ENCODE results near the gene KIF26B. TPM values are rescaled to one million over a fixed set of nuclear protein-coding genes. Genes with fewer than 3 reads are reported as not detected.

Gene KIF26B
- total RNA-seq, 2 donors from 2014 or later, result 0.30 to 0.35 TPM

DNA sequence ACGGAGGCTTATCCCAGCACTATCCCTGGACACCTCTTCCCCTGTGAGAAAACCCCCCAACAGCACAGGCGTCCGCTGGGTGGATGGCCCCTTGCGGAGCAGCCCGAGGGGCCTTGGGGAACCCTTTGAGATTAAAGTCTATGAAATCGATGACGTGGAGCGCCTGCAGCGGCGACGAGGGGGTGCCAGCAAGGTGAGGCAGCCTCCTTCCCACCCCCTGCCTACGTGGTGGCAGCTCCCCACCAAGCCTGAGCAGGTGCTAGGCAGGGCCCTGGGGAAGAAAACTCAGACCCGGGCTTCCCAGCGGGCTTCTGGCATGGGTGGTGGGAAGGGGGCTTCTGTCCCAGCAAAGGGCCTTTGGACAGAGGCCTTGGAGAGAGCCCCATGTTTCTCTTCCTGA lies 543.3 kb downstream of the KIF26B start:
- H3K36me3 ChIP-seq, result no peaks in the 10 kb centered on the region
- DNase-seq, result no peak
- H3K27me3 ChIP-seq, result no peaks in the 10 kb centered on the region
- no peak overlapping the region for H3K27ac ChIP-seq
- TF ChIP-seq, protein P1, sequence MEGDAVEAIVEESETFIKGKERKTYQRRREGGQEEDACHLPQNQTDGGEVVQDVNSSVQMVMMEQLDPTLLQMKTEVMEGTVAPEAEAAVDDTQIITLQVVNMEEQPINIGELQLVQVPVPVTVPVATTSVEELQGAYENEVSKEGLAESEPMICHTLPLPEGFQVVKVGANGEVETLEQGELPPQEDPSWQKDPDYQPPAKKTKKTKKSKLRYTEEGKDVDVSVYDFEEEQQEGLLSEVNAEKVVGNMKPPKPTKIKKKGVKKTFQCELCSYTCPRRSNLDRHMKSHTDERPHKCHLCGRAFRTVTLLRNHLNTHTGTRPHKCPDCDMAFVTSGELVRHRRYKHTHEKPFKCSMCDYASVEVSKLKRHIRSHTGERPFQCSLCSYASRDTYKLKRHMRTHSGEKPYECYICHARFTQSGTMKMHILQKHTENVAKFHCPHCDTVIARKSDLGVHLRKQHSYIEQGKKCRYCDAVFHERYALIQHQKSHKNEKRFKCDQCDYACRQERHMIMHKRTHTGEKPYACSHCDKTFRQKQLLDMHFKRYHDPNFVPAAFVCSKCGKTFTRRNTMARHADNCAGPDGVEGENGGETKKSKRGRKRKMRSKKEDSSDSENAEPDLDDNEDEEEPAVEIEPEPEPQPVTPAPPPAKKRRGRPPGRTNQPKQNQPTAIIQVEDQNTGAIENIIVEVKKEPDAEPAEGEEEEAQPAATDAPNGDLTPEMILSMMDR (IDR thresholded peaks at IDR 0.05), result no peak
- no peaks in the 10 kb centered on the region for H3K4me1 ChIP-seq
- H3K9me3 ChIP-seq, result no peaks in the 10 kb centered on the region
- H3K9ac ChIP-seq (ENCODE audit: low read depth in 2 of 2, low read length in 2 of 2), result no peak overlapping the region
- intact Hi-C loops (cut with DNase I), result no loop called here
- no peak overlapping the region for H3K4me3 ChIP-seq

DNA sequence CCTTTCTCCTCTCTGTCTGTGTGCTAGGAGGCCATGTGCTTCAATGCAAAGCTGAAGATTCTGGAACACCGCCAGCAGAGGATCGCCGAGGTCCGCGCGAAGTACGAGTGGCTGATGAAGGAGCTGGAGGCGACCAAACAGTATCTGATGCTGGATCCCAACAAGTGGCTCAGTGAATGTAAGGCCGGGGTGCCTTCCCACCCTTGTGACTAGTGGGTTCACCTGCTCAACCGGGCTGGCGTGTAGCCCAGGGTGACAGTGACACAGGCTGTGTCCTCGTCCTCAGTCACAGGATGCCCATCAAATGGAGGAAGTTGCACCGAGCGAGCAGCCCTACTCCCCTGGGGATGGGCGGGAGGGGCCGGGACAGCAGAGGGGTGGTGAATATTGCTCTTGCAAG lies 544.1 kb downstream of the KIF26B start:
- Histone ChIP-seq H3K4me1 (no peaks in the 10 kb centered on the region), H3K9me3 (no peaks in the 10 kb centered on the region), H3K4me3 (no peak overlapping the region), H3K9ac (ENCODE audit: low read depth in 2 of 2, low read length in 2 of 2) (no peak overlapping the region), H3K27ac (no peak overlapping the region), H3K27me3 (no peaks in the 10 kb centered on the region), H3K36me3 (no peaks in the 10 kb centered on the region)
- intact Hi-C loops (cut with DNase I), result no loop called here
- TF ChIP-seq, protein P1 (IDR thresholded peaks at IDR 0.05), result no peak
- DNase-seq, result no peak

DNA sequence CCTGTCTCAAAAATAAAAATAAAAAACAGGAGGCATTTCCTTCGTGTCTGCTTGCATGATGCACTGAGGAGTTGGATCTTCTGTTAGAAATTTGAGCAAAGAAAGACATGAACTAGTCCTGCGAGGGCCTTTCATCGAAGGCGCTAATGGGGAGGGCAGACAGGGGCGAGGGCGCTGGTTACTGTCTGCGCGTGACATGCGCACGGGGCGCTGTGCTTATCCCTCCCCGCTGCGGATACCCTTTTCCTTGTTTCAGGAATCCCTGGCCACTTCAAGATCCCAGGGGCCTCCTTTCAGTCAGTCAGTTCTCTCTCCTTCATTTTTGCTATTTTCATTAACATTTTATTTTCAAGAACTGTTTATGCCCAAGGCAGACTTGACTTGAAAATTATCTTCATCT lies 545.8 kb downstream of the KIF26B start:
- intact Hi-C loops (cut with DNase I), result no loop called here
- H3K9me3 ChIP-seq, result no peaks in the 10 kb centered on the region
- H3K4me1 ChIP-seq, result no peaks in the 10 kb centered on the region
- no peak overlapping the region for H3K4me3 ChIP-seq
- no peaks in the 10 kb centered on the region for H3K27me3 ChIP-seq
- H3K27ac ChIP-seq, result no peak overlapping the region
- no peaks in the 10 kb centered on the region for H3K36me3 ChIP-seq
- no peak for DNase-seq
- H3K9ac ChIP-seq (ENCODE audit: low read depth in 2 of 2, low read length in 2 of 2), result no peak overlapping the region
- TF ChIP-seq, protein P1 (IDR thresholded peaks at IDR 0.05), result no peak

DNA sequence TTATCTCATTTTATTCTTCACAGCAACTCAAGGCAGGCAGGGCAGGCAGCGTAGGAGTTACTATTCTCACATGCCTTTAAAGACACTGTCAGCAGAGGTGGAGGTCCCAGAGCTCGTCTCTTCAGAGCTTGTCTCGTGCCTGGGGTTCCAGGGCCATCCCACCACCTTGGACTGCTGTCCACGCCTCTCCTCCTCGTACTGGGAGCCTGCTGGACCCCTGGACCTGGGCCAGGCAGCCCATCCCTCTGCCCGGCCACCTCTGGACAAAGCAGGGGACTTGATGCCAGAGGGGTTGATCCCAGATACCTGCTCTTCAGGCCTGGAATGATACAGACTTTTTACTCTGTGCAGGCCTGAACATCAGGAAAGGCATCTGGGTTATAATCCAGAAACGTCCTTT lies 546.8 kb downstream of the KIF26B start:
- TF ChIP-seq, protein P1 (IDR thresholded peaks at IDR 0.05), result no peak
- intact Hi-C loops (cut with DNase I), result no loop called here
- Histone ChIP-seq H3K4me1 (no peaks in the 10 kb centered on the region), H3K9me3 (no peaks in the 10 kb centered on the region), H3K4me3 (no peak overlapping the region), H3K27me3 (no peaks in the 10 kb centered on the region), H3K36me3 (no peaks in the 10 kb centered on the region), H3K27ac (no peak overlapping the region), H3K9ac (ENCODE audit: low read depth in 2 of 2, low read length in 2 of 2) (no peak overlapping the region)
- no peak for DNase-seq

DNA sequence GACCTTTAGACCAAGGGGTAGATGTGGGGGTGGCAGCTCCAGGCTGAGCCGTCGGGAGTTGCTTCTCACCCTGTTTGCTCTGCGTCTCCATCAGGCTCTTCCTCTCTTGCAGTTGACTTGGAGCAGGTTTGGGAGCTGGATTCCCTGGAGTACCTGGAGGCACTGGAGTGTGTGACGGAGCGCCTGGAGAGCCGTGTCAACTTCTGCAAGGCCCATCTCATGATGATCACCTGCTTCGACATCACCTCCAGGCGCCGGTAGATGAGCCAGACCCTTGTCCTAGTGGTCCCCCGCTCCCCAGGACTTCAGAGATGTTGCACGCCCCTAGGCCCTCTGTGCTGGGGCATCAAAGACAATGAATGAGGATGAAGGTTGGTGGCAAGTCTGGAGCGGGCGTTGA lies 547.6 kb downstream of the KIF26B start:
- intact Hi-C loops (cut with DNase I), result no loop called here
- Histone ChIP-seq H3K4me3 (no peak overlapping the region), H3K9me3 (no peaks in the 10 kb centered on the region), H3K36me3 (no peaks in the 10 kb centered on the region), H3K27ac (no peak overlapping the region), H3K4me1 (no peaks in the 10 kb centered on the region), H3K27me3 (no peaks in the 10 kb centered on the region), H3K9ac (ENCODE audit: low read depth in 2 of 2, low read length in 2 of 2) (no peak overlapping the region)
- TF ChIP-seq, protein P1 (IDR thresholded peaks at IDR 0.05), result no peak
- no peak for DNase-seq

DNA sequence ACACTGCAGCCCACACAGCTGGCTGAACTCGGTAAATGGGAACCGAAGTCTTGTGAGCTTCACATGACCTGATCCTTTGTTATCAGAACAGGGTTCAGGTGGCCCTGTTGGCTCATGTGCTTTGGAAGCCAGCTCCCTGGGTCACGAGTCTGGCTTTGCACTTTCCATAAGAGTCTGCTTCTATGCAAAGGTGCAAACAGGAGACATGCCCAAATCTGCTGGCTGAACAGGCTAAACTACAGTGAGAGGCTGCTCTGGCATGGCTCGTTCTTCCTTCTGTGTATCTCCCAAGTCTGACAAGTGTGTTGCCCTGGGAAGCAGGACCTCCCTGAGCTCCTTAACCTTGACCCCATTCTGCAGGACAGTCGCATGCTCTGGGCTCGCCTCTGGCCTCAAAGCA lies 549.6 kb downstream of the KIF26B start:
- Histone ChIP-seq H3K9ac (ENCODE audit: low read depth in 2 of 2, low read length in 2 of 2) (no peak overlapping the region), H3K27me3 (no peaks in the 10 kb centered on the region), H3K4me1 (no peaks in the 10 kb centered on the region), H3K4me3 (no peak overlapping the region), H3K36me3 (no peaks in the 10 kb centered on the region), H3K27ac (no peak overlapping the region), H3K9me3 (no peaks in the 10 kb centered on the region)
- TF ChIP-seq, protein P1 (IDR thresholded peaks at IDR 0.05), result no peak
- intact Hi-C loops (cut with DNase I), result no loop called here
- no peak for DNase-seq
